Measurements from ENCODE around the gene GDAP1L1. TPM values are rescaled to one million over a fixed set of nuclear protein-coding genes. Genes with fewer than 3 reads are reported as not detected.

GDAP1L1 gene
- total RNA-seq: not detected in 2 replicates

DNA sequence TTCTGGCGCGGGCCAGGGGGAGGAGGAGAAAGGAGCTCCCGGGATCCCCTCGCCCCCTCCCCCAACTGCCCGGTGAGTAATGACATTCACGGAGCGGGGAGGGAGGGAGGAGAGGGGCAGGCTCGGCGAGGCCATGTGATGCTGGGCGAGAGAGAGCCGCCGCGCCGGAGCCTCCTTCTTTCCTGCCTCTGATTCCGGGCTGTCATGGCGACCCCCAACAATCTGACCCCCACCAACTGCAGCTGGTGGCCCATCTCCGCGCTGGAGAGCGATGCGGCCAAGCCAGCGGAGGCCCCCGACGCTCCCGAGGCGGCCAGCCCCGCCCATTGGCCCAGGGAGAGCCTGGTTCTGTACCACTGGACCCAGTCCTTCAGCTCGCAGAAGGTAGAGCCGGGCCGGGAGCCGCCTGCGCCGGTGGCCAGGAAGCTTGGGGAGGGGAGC, at the start of gene GDAP1L1:
GDAP1L1 (plus strand) TSS at position 178 of the 441 bp plus-strand sequence; CDS start at position 205, 27 bp downstream.
- Histone ChIP-seq H3K36me3 (ENCODE audit: control insufficient read depth, insufficient read depth, low read length) (no peaks in the 10 kb centered on the region), H3K27me3 (ENCODE audit: control insufficient read depth, insufficient read depth, low read length) (peaks cover 9% of the 10 kb centered on the region), H3K4me3 (ENCODE audit: low read depth, low read length) (no peak within 1 kb of the TSS)
- DNase-seq (ENCODE audit: low read depth): no peak
- FAIRE-seq: no peak
- TF ChIP-seq, protein P1, sequence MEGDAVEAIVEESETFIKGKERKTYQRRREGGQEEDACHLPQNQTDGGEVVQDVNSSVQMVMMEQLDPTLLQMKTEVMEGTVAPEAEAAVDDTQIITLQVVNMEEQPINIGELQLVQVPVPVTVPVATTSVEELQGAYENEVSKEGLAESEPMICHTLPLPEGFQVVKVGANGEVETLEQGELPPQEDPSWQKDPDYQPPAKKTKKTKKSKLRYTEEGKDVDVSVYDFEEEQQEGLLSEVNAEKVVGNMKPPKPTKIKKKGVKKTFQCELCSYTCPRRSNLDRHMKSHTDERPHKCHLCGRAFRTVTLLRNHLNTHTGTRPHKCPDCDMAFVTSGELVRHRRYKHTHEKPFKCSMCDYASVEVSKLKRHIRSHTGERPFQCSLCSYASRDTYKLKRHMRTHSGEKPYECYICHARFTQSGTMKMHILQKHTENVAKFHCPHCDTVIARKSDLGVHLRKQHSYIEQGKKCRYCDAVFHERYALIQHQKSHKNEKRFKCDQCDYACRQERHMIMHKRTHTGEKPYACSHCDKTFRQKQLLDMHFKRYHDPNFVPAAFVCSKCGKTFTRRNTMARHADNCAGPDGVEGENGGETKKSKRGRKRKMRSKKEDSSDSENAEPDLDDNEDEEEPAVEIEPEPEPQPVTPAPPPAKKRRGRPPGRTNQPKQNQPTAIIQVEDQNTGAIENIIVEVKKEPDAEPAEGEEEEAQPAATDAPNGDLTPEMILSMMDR (IDR thresholded peaks at IDR 0.05; ENCODE audit: insufficient read depth, low read length, severe bottlenecking): no peak

DNA sequence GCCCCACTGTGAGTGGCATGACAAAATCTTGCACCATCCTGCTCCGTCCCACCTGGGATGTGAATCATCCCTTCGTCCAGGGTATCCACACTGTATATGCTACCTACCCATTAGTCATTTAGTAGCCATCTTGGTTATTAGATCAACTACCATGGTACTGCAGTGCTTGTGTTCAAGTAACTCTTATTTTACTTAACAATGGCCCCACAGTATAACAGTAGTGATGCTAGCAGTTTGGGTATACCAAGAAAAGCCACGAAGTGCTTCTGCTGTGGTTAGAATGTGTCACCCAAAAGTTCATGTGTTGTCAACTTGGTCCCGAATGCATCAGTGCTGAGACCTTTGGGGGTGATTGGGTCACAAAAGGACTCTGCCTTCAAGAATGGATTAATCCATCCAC, 48.2 kb upstream of the GDAP1L1 start:
- FAIRE-seq (peak; percentile 43), DNase-seq (ENCODE audit: low read depth) (no peak)
- Histone ChIP-seq H3K27me3 (ENCODE audit: control insufficient read depth, insufficient read depth, low read length) (no peaks in the 10 kb centered on the region), H3K36me3 (ENCODE audit: control insufficient read depth, insufficient read depth, low read length) (peaks cover 15% of the 10 kb centered on the region), H3K4me3 (ENCODE audit: low read depth, low read length) (no peak overlapping the region)
- TF ChIP-seq, protein P1 (IDR thresholded peaks at IDR 0.05; ENCODE audit: insufficient read depth, low read length, severe bottlenecking): no peak

DNA sequence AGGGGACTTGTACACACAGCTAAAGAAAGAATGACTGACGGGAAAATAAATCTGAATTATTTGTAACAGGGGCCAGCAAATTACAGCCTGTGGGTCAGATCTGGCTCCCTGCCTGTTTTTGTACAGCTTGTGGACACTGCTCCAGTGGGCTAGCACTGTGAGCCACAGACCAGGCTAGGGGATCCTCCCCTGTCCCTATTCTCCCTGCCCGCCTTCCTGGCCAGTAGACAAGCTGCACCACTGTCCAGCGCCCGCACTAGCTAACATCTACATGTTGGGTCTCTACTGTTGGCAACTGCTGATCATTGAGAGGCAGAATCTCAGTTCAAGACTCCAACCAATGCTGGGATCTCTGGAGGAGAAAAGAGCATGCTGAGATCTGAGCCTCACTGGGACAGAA, 47.2 kb upstream of the GDAP1L1 start:
- DNase-seq (ENCODE audit: low read depth) (no peak), FAIRE-seq (no peak)
- TF ChIP-seq, protein P1 (IDR thresholded peaks at IDR 0.05; ENCODE audit: insufficient read depth, low read length, severe bottlenecking): no peak
- Histone ChIP-seq H3K4me3 (ENCODE audit: low read depth, low read length) (no peak overlapping the region), H3K27me3 (ENCODE audit: control insufficient read depth, insufficient read depth, low read length) (no peaks in the 10 kb centered on the region), H3K36me3 (ENCODE audit: control insufficient read depth, insufficient read depth, low read length) (peaks cover 15% of the 10 kb centered on the region)

DNA sequence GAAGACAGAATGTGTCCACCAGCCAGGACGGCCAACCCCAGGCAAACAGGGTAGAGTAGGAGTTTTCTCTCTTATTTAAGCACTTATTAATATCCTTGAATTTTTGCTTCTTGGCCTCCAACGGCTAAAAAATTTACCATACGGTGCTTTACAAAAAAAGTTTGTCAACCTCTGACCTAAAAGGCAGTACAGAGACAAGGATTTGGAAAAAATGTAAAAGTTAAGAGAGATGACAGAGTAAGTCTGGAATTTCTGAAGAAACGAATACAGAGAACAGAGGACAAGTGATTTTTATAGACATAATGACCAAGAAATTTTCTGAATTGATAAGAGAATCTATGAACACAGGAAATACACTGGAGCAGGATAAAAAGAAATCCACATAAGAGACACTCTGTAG, 46.7 kb upstream of the GDAP1L1 start:
- DNase-seq (ENCODE audit: low read depth): no peak
- no peak overlapping the region for H3K4me3 ChIP-seq (ENCODE audit: low read depth, low read length)
- H3K36me3 ChIP-seq (ENCODE audit: control insufficient read depth, insufficient read depth, low read length): peaks cover 15% of the 10 kb centered on the region
- H3K27me3 ChIP-seq (ENCODE audit: control insufficient read depth, insufficient read depth, low read length): no peaks in the 10 kb centered on the region
- TF ChIP-seq, protein P1 (IDR thresholded peaks at IDR 0.05; ENCODE audit: insufficient read depth, low read length, severe bottlenecking): no peak
- FAIRE-seq: no peak

DNA sequence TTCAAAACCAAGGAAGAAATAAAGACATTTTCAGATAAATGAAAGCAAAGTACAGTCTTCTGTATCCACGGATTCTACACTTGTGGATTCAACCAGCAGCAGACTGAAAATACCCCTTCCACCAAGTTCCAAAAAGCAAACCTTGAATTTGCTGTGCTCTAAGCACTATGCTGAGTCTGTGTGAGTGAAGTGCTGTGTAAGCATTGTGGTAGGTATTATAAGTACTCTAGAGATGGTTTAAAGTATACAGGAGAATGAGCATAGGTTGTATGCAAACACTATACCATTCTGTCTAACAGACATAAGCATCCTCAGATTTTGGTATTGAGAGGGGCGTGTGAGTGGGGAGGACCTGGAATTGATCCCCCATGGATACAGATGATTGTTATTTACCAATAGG, 46.1 kb upstream of the GDAP1L1 start:
- Histone ChIP-seq H3K4me3 (ENCODE audit: low read depth, low read length) (no peak overlapping the region), H3K27me3 (ENCODE audit: control insufficient read depth, insufficient read depth, low read length) (no peaks in the 10 kb centered on the region), H3K36me3 (ENCODE audit: control insufficient read depth, insufficient read depth, low read length) (peaks cover 15% of the 10 kb centered on the region)
- TF ChIP-seq, protein P1 (IDR thresholded peaks at IDR 0.05; ENCODE audit: insufficient read depth, low read length, severe bottlenecking): no peak
- DNase-seq (ENCODE audit: low read depth) (no peak), FAIRE-seq (no peak)

DNA sequence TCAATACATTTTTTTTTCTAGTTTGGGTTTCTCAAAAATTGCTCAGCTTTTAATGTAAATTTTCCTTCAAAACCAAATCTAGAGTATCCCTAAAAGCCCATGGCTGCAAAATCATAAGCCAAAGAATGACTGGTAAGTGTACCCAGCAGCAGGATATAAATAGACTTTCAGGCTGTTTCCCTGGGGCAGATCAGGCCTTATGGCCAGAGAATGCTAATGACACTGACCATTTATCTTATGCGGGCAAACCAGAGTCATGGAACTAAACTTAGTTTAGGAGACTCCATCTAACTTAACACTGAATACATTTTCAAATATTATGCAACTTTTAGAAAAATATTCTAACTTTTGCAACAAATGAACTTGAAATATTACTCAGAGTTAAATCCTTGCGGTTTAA, 43.9 kb upstream of the GDAP1L1 start:
- Histone ChIP-seq H3K4me3 (ENCODE audit: low read depth, low read length) (no peak overlapping the region), H3K27me3 (ENCODE audit: control insufficient read depth, insufficient read depth, low read length) (no peaks in the 10 kb centered on the region), H3K36me3 (ENCODE audit: control insufficient read depth, insufficient read depth, low read length) (peaks cover 12% of the 10 kb centered on the region)
- FAIRE-seq: no peak
- TF ChIP-seq, protein P1 (IDR thresholded peaks at IDR 0.05; ENCODE audit: insufficient read depth, low read length, severe bottlenecking): no peak
- DNase-seq (ENCODE audit: low read depth): no peak

Data from bronchial epithelial cell (primary cell).